Thyroid gland (tissue), 4 donors: ENCODE data around the gene LRRC18. TPM values are rescaled to one million over a fixed set of nuclear protein-coding genes. Genes with fewer than 3 reads are reported as not detected.

Experiments
- DNase-seq, 2 donors: peaks; one replicate each; pipeline ENCODE4 v3.0.0-alpha.2; 2019
- H3K27ac ChIP-seq, 3 donors: fragments of 200-600 bp; sonication (generic); 1 replicate in 2 of 3; 2 replicates in 1 of 3; pipeline ENCODE4 v1.5.1; 2016 to 2019; ENCODE audit warnings: mild to moderate bottlenecking in 1 of 3, moderate library complexity in 1 of 3
- H3K27me3 ChIP-seq: fragments of 200-600 bp; sonication (generic); one replicate; pipeline ENCODE4 v1.5.1; 2019
- H3K36me3 ChIP-seq, 2 donors: fragments of 200-600 bp; sonication (generic); one replicate each; pipeline ENCODE4 v1.5.1; 2016 to 2019
- H3K4me1 ChIP-seq, 2 donors: fragments of 200-600 bp; sonication (generic); one replicate each; pipeline ENCODE4 v1.5.1; 2017 to 2019
- H3K4me3 ChIP-seq, 3 donors: fragments of 200-600 bp; sonication (generic); replicated peaks in 1 of 3; 1 replicate in 2 of 3; 2 replicates in 1 of 3; pipeline ENCODE4 v1.5.1; 2016; ENCODE audit warnings: mild to moderate bottlenecking in 1 of 3
- H3K9me3 ChIP-seq: fragments of 200-600 bp; sonication (generic); one replicate; pipeline ENCODE4 v1.5.1; 2017
- POLR2A ChIP-seq, 2 donors: fragments of 450-650 bp; IDR thresholded peaks; one replicate each; pipeline ENCODE4 v1.6.1; 2017; ENCODE audit warnings: antibody characterized with exemption in 2 of 2, mild to moderate bottlenecking in 2 of 2, moderate library complexity in 1 of 2
- WGBS, 2 donors: methylation state at CpG; one replicate each; pipeline ENCODE4 v1.1.5; 2017; 5-methylcytosine and 5-hydroxymethylcytosine counted together
- intact Hi-C: fragments of 100-400 bp; cut with DNase I; formaldehyde crosslinking; loops from one replicate; pipeline ENCODE4 v1.15.1; 2023
- total RNA-seq, 4 donors: library from RNA; depleted of rRNA; stranded (reverse); fragments of >200 nt; gene quantifications; one replicate each; pipeline ENCODE4 v1.2.3, GENCODE V29; 2016
- TF ChIP-seq, protein P1 (sequence below), 6 experiments: fragments of 200-600 bp in 3 of 6; fragments of 450-650 bp in 3 of 6; sonication (generic) in 3 of 6; IDR thresholded peaks; one replicate each; pipeline ENCODE4 v1.5.1; 2016 to 2019; ENCODE audit warnings: antibody characterized with exemption in 6 of 6, mild to moderate bottlenecking in 2 of 6, inconsistent platforms in 1 of 6, moderate library complexity in 1 of 6

Gene LRRC18
- total RNA-seq, 4 donors from 2014 or later, result not detected

DNA sequence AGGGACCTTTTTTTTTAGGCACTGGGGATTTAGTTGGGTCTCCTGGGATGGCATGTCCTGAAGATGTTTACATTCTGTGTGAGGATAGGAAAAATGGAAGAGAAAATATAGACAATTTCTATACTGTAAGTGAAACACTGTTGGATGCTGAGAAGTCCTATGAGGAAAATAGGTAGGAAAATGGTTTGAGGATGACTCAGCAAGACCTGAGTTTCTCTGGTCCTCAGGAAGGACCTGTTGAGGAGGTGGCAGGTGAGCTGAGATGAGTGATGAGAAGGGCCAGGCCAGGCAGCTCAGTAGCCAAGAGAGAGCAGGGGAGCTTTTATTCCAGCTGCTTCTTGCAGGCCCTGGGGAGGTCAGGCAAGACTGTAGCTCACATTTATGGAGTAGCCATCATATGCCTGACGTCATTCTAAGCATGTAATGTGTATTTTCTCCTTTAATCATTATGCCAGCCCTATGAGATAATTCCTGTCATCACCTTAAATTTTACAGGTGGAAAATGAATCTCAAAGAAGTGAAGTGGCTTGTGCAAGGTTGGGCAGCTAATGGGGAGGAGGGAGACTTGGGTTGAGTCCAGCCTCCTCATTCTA is 19.1 kb upstream of the LRRC18 start:
- Histone ChIP-seq H3K4me3 (no peak overlapping the region), H3K9me3 (no peaks in the 10 kb centered on the region), H3K27me3 (no peaks in the 10 kb centered on the region), H3K27ac (no peak overlapping the region), H3K36me3 (no peaks in the 10 kb centered on the region), H3K4me1 (no peaks in the 10 kb centered on the region)
- WGBS, 2 donors, result 67 to 80% methylated on average over 1 of the region's 1 CpG
- TF ChIP-seq POLR2A (IDR thresholded peaks at IDR 0.05), result no peak
- TF ChIP-seq, protein P1, sequence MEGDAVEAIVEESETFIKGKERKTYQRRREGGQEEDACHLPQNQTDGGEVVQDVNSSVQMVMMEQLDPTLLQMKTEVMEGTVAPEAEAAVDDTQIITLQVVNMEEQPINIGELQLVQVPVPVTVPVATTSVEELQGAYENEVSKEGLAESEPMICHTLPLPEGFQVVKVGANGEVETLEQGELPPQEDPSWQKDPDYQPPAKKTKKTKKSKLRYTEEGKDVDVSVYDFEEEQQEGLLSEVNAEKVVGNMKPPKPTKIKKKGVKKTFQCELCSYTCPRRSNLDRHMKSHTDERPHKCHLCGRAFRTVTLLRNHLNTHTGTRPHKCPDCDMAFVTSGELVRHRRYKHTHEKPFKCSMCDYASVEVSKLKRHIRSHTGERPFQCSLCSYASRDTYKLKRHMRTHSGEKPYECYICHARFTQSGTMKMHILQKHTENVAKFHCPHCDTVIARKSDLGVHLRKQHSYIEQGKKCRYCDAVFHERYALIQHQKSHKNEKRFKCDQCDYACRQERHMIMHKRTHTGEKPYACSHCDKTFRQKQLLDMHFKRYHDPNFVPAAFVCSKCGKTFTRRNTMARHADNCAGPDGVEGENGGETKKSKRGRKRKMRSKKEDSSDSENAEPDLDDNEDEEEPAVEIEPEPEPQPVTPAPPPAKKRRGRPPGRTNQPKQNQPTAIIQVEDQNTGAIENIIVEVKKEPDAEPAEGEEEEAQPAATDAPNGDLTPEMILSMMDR (IDR thresholded peaks at IDR 0.05), result no peak
- intact Hi-C loops, result no loop called here
- DNase-seq, result no peak

DNA sequence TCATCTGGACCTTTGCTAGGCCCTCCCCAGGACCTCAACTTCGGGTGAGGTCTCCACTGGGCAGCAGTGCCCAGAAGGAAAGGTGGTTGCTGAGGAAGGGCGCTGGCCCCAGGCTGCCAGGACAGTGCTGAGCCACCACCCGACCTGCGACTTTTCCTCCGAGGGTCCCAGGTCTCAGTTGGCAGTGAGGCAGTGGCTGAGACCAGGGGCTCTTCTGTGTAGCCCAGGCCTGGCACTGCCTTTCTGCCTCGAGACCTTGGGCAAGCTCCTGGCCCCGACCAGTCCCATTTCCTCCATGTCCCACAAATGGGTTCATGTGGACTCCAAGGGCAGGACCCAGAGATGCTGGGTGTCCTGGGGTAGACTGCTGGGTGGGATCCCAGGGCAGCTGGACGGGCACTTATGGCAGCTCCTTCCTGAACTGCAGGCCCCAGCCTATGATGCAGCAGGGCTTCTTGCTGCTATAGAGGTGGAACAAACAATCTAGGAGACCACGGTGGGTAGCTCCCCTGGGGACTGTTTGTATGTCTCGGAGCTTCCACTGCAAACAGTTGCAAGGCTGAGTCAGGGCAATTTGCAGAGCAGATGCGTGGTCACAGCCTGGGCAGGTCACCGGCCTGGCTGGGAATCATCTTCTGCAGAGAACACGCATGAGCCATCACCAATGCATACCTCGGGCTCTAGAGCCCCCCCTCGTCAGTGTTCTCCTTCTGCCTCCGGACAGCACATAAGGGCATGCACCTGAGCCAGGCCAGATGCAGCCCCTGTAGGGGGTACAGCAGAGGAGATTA is 17.9 kb upstream of the LRRC18 start:
- DNase-seq, result no peak
- H3K27me3 ChIP-seq, result no peaks in the 10 kb centered on the region
- TF ChIP-seq, protein P1 (IDR thresholded peaks at IDR 0.05), result no peak
- TF ChIP-seq POLR2A (IDR thresholded peaks at IDR 0.05), result no peak
- intact Hi-C loops, result no loop called here
- no peaks in the 10 kb centered on the region for H3K36me3 ChIP-seq
- H3K4me1 ChIP-seq, result no peaks in the 10 kb centered on the region
- no peaks in the 10 kb centered on the region for H3K9me3 ChIP-seq
- WGBS, 2 donors, result 94 to 96% methylated on average over 8 to 11 of the region's 16 CpGs
- H3K4me3 ChIP-seq, result no peak overlapping the region
- H3K27ac ChIP-seq, result no peak overlapping the region

DNA sequence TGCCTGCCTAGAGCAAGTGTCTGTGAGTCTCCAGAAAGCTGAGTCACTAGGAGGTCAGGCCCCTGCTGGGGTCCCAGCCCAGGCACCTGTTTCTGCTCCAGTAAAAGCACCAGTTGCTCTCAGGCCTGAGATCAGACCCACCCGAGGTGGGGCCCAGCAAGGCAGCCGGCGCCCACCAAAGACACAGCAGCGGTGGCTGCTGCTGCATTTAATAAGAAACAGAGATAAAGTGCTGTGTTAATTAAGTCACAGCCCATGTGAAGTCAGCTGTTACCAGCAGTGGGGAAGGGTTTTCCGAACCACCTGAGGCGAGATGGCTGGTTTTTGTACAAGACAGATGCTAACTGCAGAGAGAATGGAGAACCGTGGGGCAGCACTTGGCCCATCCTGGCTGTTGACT is 12.1 kb upstream of the LRRC18 start:
- 83 to 87% methylated on average over 7 of the region's 7 CpGs for WGBS, 2 donors
- Histone ChIP-seq H3K27ac (no peak overlapping the region), H3K27me3 (no peaks in the 10 kb centered on the region), H3K36me3 (no peaks in the 10 kb centered on the region), H3K4me3 (no peak overlapping the region), H3K9me3 (no peaks in the 10 kb centered on the region), H3K4me1 (no peaks in the 10 kb centered on the region)
- intact Hi-C loops, result no loop called here
- TF ChIP-seq, protein P1 (IDR thresholded peaks at IDR 0.05), result no peak
- TF ChIP-seq POLR2A (IDR thresholded peaks at IDR 0.05), result no peak
- DNase-seq, result no peak

DNA sequence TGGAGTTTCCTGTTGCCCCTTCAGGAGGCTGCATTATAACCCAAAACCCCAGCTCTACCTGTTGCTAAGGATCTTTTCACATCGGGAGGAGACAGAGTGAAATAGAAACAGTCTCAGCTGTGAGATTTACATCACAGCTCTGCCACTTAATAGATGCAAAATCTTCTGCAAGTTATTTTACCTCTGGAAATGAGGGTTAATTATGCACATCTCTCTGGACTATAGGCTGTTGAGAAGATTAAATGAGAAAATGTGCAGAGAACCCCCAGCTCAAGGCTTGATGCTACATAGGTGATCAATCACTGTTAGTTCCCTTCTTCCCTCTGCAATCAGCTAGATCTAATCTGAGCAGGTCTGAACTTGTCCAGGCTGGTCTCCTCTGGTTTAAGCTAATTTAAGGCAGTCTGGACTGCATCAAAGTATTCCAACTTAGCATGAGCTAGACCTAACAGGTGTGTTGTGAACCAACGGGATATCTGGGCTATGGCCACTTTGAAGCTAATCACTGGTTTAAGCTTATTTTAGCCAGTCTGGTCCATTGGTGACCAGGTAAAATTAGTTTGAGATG is 8.9 kb upstream of the LRRC18 start:
- 92 to 93% methylated on average over 2 of the region's 2 CpGs for WGBS, 2 donors
- H3K27me3 ChIP-seq, result no peaks in the 10 kb centered on the region
- no peak overlapping the region for H3K27ac ChIP-seq
- no peak for DNase-seq
- TF ChIP-seq POLR2A (IDR thresholded peaks at IDR 0.05), result no peak
- TF ChIP-seq, protein P1 (IDR thresholded peaks at IDR 0.05), result no peak
- H3K4me1 ChIP-seq, result no peaks in the 10 kb centered on the region
- no peaks in the 10 kb centered on the region for H3K36me3 ChIP-seq
- H3K4me3 ChIP-seq, result no peak overlapping the region
- no peaks in the 10 kb centered on the region for H3K9me3 ChIP-seq
- intact Hi-C loops, result no loop called here
